ENCODE measurements around the gene SF3A1.
A peak's percentile ranks its signal among the peaks of the same experiment; 100 is the strongest.
"Not testable (repeated sequence)": the region's sequence is repeated elsewhere in the genome, so short reads cannot be mapped to it uniquely, and the experiment has no call there.

Gene SF3A1

GRCh38 chr22:30356449-30357235 lies at the start of gene SF3A1, which contains the start of gene CCDC157:
Gene SF3A1 (minus strand): TSS chr22:30356894. CDS start chr22:30356792, 102 bp downstream.
Gene CCDC157 (plus strand): TSS chr22:30357007. CDS start chr22:30366001, 8,994 bp downstream.
- intact Hi-C loops (cut with micrococcal nuclease): loop anchor here (1.0 to 2.0 kb wide), 4 partner anchors 30 to 68 kb away; partner anchors contain the start of genes CASTOR1, MTFP1, RNF215 and TBC1D10A
- Mint-ChIP-seq H3K27ac (peak within 1 kb of the TSS; percentile 67), H3K36me3 (ENCODE audit: low read depth) (peaks cover 36% of the 10 kb centered on the region), H3K9me3 (no peaks in the 10 kb centered on the region), H3K4me1 (ENCODE audit: low read depth) (peaks cover 46% of the 10 kb centered on the region), H3K4me3 (peak within 1 kb of the TSS; percentile 73), H3K27me3 (peaks cover 9% of the 10 kb centered on the region)

DNA sequence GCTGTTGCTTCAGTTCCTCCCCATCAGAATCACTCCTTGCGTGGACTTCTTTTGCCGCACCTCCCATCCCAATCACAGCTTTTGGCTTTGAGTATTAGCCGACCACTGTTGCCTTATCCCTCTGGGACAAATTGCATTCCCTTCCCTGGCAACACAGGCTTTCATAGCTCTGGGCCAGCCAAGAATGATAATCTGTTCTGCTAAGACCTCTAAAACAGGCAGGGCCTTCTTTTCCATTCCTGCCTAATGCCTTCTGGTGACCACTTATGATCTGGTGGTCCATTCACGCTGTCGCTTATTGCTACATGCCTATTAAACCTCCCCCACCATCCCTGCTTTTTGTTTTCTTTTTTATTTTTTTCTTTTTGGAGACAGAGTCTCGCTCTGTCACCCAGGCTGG lies 49.7 kb upstream of the SF3A1 start:
- Mint-ChIP-seq H3K4me1 (ENCODE audit: low read depth) (peaks cover 14% of the 10 kb centered on the region), H3K36me3 (ENCODE audit: low read depth) (no peaks in the 10 kb centered on the region), H3K4me3 (no peak overlapping the region), H3K27me3 (peaks cover 7% of the 10 kb centered on the region), H3K9me3 (no peaks in the 10 kb centered on the region), H3K27ac (no peak overlapping the region)
- intact Hi-C loops (cut with micrococcal nuclease): no loop called here

GRCh38 chr22:30405731-30406130 lies 49.0 kb upstream of the SF3A1 start:
- Mint-ChIP-seq H3K36me3 (ENCODE audit: low read depth) (no peaks in the 10 kb centered on the region), H3K9me3 (no peaks in the 10 kb centered on the region), H3K4me1 (ENCODE audit: low read depth) (peaks cover 14% of the 10 kb centered on the region), H3K4me3 (no peak overlapping the region), H3K27ac (no peak overlapping the region), H3K27me3 (peaks cover 7% of the 10 kb centered on the region)
- intact Hi-C loops (cut with micrococcal nuclease): no loop called here

DNA sequence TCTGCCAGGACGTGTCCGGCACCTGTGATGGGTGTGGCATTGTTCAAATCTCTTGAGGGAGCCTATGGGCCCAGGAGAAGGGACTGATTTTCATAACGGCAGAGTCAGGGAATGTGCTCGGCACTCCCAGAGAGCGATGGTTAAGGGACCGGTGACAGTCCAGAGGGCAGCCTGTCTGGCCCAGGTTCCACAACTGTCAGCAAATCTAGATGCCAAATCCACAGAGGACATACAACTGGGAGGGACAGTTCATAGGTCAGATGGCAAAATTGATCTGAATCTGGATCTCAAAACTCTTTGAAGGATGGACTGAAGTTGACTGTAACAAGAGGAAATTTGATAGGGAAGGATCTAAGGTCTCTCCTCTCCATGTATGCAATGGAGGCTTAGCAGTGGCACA lies 47.6 kb upstream of the SF3A1 start:
- Mint-ChIP-seq H3K4me1 (ENCODE audit: low read depth) (peaks cover 14% of the 10 kb centered on the region), H3K36me3 (ENCODE audit: low read depth) (no peaks in the 10 kb centered on the region), H3K9me3 (no peaks in the 10 kb centered on the region), H3K27ac (no peak overlapping the region), H3K4me3 (no peak overlapping the region), H3K27me3 (peaks cover 18% of the 10 kb centered on the region)
- intact Hi-C loops (cut with micrococcal nuclease): no loop called here

DNA sequence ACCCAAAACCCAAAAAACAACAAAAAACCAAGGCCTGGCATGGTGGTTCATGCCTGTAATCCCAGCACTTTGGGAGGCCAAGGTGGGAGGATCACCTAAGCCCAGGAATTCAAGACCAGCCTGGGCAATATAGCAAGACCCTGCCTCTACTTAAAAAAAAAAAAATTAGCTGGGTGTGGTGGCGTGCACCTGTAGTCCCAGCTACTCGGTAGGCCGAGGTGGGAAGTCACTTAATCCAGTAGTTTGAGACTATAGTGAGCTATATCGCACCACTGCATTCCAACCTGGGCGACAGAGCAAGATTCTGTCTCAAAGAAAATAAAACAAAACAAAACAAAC lies 46.0 kb upstream of the SF3A1 start:
- H3K27me3 Mint-ChIP-seq: peaks cover 34% of the 10 kb centered on the region
- intact Hi-C loops (cut with micrococcal nuclease); H3K36me3 Mint-ChIP-seq (ENCODE audit: low read depth); H3K9me3 Mint-ChIP-seq; H3K4me3 Mint-ChIP-seq: not testable (repeated sequence)
- peaks cover 21% of the 10 kb centered on the region for H3K4me1 Mint-ChIP-seq (ENCODE audit: low read depth)
- H3K27ac Mint-ChIP-seq: peak overlapping the region; percentile 37

- Mint-ChIP-seq H3K27me3 (peaks cover 39% of the 10 kb centered on the region), H3K4me1 (ENCODE audit: low read depth) (peaks cover 22% of the 10 kb centered on the region), H3K9me3 (no peaks in the 10 kb centered on the region), H3K36me3 (ENCODE audit: low read depth) (no peaks in the 10 kb centered on the region), H3K4me3 (peak overlapping the region; percentile 48), H3K27ac (peak overlapping the region; percentile 28)
- intact Hi-C loops (cut with micrococcal nuclease): no loop called here
These were observed 45.5 kb upstream of the SF3A1 start for GRCh38 chr22:30402028-30402765.

DNA sequence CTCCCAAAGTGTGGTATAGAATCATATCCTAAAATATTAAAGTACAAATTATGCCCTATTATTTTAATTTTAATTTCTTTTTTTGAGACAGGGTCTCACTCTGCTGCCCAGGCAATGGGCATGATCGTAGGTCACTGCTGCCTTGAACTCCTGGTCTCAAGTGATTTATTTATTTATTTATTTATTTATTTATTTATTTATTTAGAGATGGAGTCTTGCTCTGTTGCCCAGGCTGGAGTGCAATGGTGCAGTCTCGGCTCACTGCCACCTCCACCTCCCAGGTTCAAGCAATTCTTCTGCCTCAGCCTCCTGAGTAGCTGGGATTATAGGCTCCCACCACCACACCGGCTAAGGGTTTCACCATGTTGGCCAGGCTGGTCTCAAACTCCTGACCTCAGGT lies 44.3 kb upstream of the SF3A1 start:
- Mint-ChIP-seq H3K4me1 (ENCODE audit: low read depth) (peaks cover 29% of the 10 kb centered on the region), H3K27me3 (peaks cover 50% of the 10 kb centered on the region)
- H3K9me3 Mint-ChIP-seq; intact Hi-C loops (cut with micrococcal nuclease); H3K4me3 Mint-ChIP-seq; H3K27ac Mint-ChIP-seq; H3K36me3 Mint-ChIP-seq (ENCODE audit: low read depth): not testable (repeated sequence)

DNA sequence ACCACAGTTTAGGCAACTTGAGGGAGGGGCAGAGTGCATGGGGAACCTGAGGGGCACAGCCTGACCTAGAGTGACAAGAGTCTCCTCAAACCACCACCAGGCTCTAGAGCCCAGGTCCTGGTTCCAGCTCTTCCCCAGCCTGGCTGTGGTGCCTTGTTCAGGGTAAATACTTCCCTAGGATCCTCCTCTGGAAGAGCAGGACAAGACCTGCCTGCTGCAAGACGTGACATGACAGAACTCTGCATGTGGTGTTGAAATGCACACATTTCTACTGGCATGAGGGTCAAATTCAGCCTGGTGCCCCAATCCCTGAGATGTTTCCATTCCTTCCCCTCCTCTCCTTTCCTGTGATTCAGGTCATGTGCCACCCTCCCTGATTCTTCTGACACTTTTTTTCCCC lies 43.5 kb upstream of the SF3A1 start:
- Mint-ChIP-seq H3K27ac (no peak overlapping the region), H3K4me3 (no peak overlapping the region), H3K4me1 (ENCODE audit: low read depth) (peaks cover 29% of the 10 kb centered on the region), H3K27me3 (peaks cover 58% of the 10 kb centered on the region), H3K9me3 (no peaks in the 10 kb centered on the region), H3K36me3 (ENCODE audit: low read depth) (no peaks in the 10 kb centered on the region)
- intact Hi-C loops (cut with micrococcal nuclease): no loop called here

DNA sequence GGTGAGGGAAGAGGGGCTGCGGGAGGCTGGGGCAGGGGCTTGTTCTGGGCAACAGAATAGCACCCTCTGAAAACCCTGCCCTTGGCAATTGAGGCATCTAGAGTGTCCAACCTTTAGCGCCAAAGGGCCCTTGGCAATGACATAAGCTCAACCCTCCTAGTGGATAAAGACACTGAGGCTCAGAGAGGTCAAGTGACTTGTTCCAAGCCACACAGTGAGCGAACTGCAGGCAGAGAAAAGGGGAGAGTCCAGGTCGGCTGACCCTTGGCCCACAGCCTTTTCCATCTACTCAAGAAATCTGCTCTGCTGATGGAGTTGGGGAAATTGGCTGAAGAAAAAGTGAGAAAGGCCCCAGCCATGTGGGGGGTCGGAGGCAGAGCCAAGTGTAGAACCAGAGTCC lies 43.0 kb upstream of the SF3A1 start:
- Mint-ChIP-seq H3K9me3 (no peaks in the 10 kb centered on the region), H3K4me1 (ENCODE audit: low read depth) (peaks cover 29% of the 10 kb centered on the region), H3K4me3 (no peak overlapping the region), H3K27me3 (peaks cover 59% of the 10 kb centered on the region), H3K27ac (no peak overlapping the region), H3K36me3 (ENCODE audit: low read depth) (no peaks in the 10 kb centered on the region)
- intact Hi-C loops (cut with micrococcal nuclease): no loop called here

DNA sequence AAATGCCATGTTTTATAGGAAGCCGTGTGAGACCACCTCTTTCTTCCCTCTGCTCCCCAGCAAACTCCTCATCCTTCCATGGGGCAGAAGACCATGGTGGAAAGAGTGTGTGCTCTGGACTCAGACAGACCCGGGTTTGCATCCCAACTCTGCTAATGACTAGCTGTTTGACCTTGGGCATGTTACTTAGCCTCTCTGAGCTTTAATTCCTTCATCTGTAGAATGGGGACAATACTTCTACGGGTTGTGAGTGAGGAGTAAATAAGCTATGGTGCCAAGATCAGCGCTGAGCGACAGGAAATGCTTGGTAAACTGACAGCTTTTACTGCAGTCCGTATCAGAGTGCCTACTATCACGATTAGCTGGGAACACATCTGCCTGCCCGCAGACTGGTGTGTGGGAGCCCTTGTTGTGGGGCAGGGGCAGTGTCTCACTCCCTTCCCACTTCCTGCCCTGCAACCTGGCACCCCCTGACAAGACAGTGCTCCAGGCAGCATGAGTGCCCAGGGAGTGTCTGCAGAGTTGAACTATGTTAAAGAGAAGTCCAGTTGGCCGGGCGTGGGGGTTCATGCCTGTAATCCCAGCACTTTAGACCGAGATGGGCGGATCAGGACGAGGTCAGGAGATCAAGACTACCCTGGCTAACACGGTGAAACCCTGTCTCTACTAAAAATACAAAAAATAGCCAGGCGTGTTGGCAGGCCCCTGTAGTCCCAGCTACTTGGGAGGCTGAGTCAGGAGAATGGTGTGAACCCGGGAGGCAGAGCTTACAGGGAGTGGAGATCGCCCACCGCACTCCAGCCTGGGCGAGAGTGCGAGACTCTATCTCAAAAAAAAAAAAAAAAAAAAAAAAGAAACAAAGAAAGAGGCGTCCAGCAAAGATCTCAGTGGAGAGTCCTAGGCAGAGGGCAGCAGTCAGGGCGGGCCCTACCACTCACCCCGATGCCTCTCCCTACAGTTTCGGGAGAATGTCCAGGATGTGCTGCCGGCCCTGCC lies 42.3 kb upstream of the SF3A1 start:
- Mint-ChIP-seq H3K36me3 (ENCODE audit: low read depth) (no peaks in the 10 kb centered on the region), H3K4me1 (ENCODE audit: low read depth) (peaks cover 29% of the 10 kb centered on the region), H3K27ac (no peak overlapping the region), H3K27me3 (peaks cover 59% of the 10 kb centered on the region), H3K9me3 (no peaks in the 10 kb centered on the region), H3K4me3 (no peak overlapping the region)
- intact Hi-C loops (cut with micrococcal nuclease): no loop called here

GRCh38 chr22:30397656-30398635 lies 41.3 kb upstream of the SF3A1 start:
- intact Hi-C loops (cut with micrococcal nuclease): no loop called here
- Mint-ChIP-seq H3K27me3 (peaks cover 62% of the 10 kb centered on the region), H3K27ac (no peak overlapping the region), H3K9me3 (no peaks in the 10 kb centered on the region), H3K36me3 (ENCODE audit: low read depth) (no peaks in the 10 kb centered on the region), H3K4me3 (peak overlapping the region; percentile 54), H3K4me1 (ENCODE audit: low read depth) (peaks cover 25% of the 10 kb centered on the region)

DNA sequence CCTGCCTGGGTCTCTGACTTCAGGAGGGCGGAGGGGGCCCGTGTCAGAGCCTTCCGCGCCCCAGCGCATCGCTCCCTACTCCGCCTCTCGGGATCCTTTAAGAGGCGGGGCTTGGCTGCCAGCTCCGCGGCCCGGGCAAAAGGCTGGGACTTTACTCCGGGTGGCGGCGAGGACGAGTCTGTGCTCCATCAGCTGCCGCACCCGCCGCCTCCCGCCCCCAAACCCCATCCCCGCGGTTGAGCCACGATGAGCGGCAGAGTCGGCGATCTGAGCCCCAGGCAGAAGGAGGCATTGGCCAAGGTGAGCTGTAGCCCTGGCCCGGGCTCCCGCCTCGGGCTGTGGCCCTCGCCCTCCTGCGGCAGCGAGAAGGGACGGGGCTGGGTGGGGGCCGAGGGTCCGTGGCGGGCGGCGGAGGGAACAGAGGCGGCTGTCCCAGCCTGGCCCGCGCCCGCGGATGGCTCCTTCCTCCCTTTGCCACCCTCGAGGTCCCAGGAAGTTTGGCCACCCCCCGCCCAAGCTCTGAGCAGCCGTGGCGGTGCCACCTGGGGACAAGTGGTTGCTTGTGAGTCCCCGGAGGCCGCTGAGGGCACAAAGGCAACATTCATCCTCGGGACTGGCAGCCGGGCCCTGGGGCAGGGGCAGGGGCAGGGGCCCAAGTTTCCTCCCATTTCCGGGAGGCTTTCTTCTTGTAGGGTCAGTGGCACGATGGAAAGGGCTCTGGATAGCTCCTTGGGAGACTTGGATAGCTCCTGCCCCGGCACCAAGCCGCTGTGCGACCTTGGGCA lies 40.4 kb upstream of the SF3A1 start, which contains the start of gene SEC14L2:
Gene SEC14L2 (plus strand): TSS at position 148 of the 785 bp plus-strand sequence. CDS start 99 bp downstream, at position 247.
- Mint-ChIP-seq H3K4me1 (ENCODE audit: low read depth) (peaks cover 27% of the 10 kb centered on the region), H3K9me3 (no peaks in the 10 kb centered on the region), H3K27me3 (peaks cover 62% of the 10 kb centered on the region), H3K4me3 (peak within 1 kb of the TSS; percentile 82), H3K27ac (peak within 1 kb of the TSS; percentile 26), H3K36me3 (ENCODE audit: low read depth) (no peaks in the 10 kb centered on the region)
- intact Hi-C loops (cut with micrococcal nuclease): no loop called here
